ENCODE results near the gene B3GNT4. TPM values are rescaled to one million over a fixed set of nuclear protein-coding genes. Genes with fewer than 3 reads are reported as not detected.
"Not testable (repeated sequence)": the region's sequence is repeated elsewhere in the genome, so short reads cannot be mapped to it uniquely, and the experiment has no call there.

B3GNT4 gene
- total and polyA plus RNA-seq, 4 experiments from 2014 or later: 0.10 to 1.4 (median 0.93) TPM; not detected in 1

DNA sequence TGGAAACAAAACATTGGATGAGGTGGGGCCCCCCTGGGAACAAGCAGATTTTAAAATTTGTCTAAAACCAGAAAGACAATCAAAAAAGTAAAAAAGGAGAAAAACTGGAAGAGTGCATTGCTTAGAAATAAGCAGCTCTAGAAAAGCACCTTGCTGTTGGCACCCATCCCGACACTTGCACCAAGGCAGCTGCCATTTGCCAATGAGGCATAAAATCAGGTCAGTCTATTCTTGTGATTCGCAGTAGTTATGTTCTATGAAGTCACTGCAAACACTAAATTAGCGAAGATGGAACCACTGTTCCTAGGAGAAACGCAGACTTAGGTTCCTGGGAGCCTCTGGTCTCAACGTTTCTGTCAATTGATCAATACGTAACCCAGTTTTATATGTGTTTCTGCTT is 46.5 kb downstream of the B3GNT4 start:
- CTCF ChIA-PET (ENCODE audit: partially characterized antibody): interaction anchor here (2.1 kb wide), 1 partner anchor 16 kb away, joined by 6 read pairs; the partner anchor contains the start of gene VPS33A
- H3K27me3 Mint-ChIP-seq: no peaks in the 10 kb centered on the region
- no peaks in the 10 kb centered on the region for H3K27me3 ChIP-seq (ENCODE audit: insufficient read depth, low read length)
- H3K9me3 ChIP-seq (ENCODE audit: control insufficient read depth in 1 of 2, low read length in 2 of 2): no peaks in the 10 kb centered on the region
- no peak overlapping the region for H3K4me3 ChIP-seq (ENCODE audit: low read length in 2 of 2)
- H3K27ac Mint-ChIP-seq: peak overlapping the region in 3 of 7 donors; percentile 43 to 75 (median 57)
- no peak overlapping the region for H3K4me3 Mint-ChIP-seq
- H3K36me3 Mint-ChIP-seq: peaks cover 28 to 41% of the 10 kb centered on the region in 2 donors
- peaks cover 10% of the 10 kb centered on the region for H3K4me1 ChIP-seq (ENCODE audit: insufficient read depth, low read length)
- no peak overlapping the region for H3K27ac ChIP-seq (ENCODE audit: low read depth, low read length)
- H3K4me1 Mint-ChIP-seq: peaks cover 7 to 13% (median 10%) of the 10 kb centered on the region in 4 donors
- intact Hi-C loops (cut with micrococcal nuclease): no loop called here
- POLR2A ChIA-PET (ENCODE audit: partially characterized antibody): interaction anchor here (1.0 to 1.4 kb wide), 2 partner anchors 16 kb away, joined by 3 read pairs; no protein-coding TSS in a partner anchor
- H3K9me3 Mint-ChIP-seq: no peaks in the 10 kb centered on the region
- DNase-seq: no peak
- peaks cover 30% of the 10 kb centered on the region for H3K36me3 ChIP-seq (ENCODE audit: insufficient read depth, low read length)

- no peak overlapping the region for H3K4me3 ChIP-seq (ENCODE audit: low read length in 2 of 2)
- H3K27me3 ChIP-seq (ENCODE audit: insufficient read depth, low read length): no peaks in the 10 kb centered on the region
- peaks cover 30% of the 10 kb centered on the region for H3K36me3 ChIP-seq (ENCODE audit: insufficient read depth, low read length)
- intact Hi-C loops (cut with micrococcal nuclease): no loop called here
- Mint-ChIP-seq H3K27me3 (no peaks in the 10 kb centered on the region), H3K36me3 (peaks cover 29 to 43% of the 10 kb centered on the region in 2 donors), H3K4me3 (no peak overlapping the region), H3K4me1 (peaks cover 5 to 11% (median 10%) of the 10 kb centered on the region in 4 donors), H3K27ac (no peak overlapping the region), H3K9me3 (no peaks in the 10 kb centered on the region)
- no peaks in the 10 kb centered on the region for H3K9me3 ChIP-seq (ENCODE audit: control insufficient read depth in 1 of 2, low read length in 2 of 2)
- H3K27ac ChIP-seq (ENCODE audit: low read depth, low read length): no peak overlapping the region
- CTCF ChIA-PET (ENCODE audit: partially characterized antibody): no interaction called here
- POLR2A ChIA-PET (ENCODE audit: partially characterized antibody): interaction anchor here (0.7 to 1.0 kb wide), 2 partner anchors 10 to 15 kb away, joined by 3 read pairs; no protein-coding TSS in a partner anchor
- H3K4me1 ChIP-seq (ENCODE audit: insufficient read depth, low read length): peaks cover 6% of the 10 kb centered on the region
- DNase-seq: no peak
Measured at GRCh38 chr12:122250536-122250935, 47.0 kb downstream of the B3GNT4 start.

- H3K27ac ChIP-seq (ENCODE audit: low read depth, low read length); H3K4me1 ChIP-seq (ENCODE audit: insufficient read depth, low read length); H3K4me3 ChIP-seq (ENCODE audit: low read length in 2 of 2); H3K9me3 Mint-ChIP-seq; H3K9me3 ChIP-seq (ENCODE audit: control insufficient read depth in 1 of 2, low read length in 2 of 2); H3K4me3 Mint-ChIP-seq; DNase-seq; H3K27me3 Mint-ChIP-seq; H3K27me3 ChIP-seq (ENCODE audit: insufficient read depth, low read length); intact Hi-C loops (cut with micrococcal nuclease): not testable (repeated sequence)
- peaks cover 16 to 37% (median 20%) of the 10 kb centered on the region in 4 donors for H3K4me1 Mint-ChIP-seq
- H3K36me3 Mint-ChIP-seq: peaks cover 46 to 67% of the 10 kb centered on the region in 2 donors
- H3K27ac Mint-ChIP-seq: peak overlapping the region in 4 of 7 donors; percentile 17 to 78 (median 66)
- ChIA-PET CTCF (ENCODE audit: partially characterized antibody) (interaction anchor here (1.2 to 1.5 kb wide), 2 partner anchors 14 to 27 kb away, joined by 3 read pairs; no protein-coding TSS in a partner anchor), POLR2A (ENCODE audit: partially characterized antibody) (interaction anchor here (5.2 kb wide), 1 partner anchor 13 kb away, joined by 31 read pairs; no protein-coding TSS in a partner anchor)
- H3K36me3 ChIP-seq (ENCODE audit: insufficient read depth, low read length): peaks cover 14% of the 10 kb centered on the region
Measured at GRCh38 chr12:122258462-122258861, 55.0 kb downstream of the B3GNT4 start.

Other genes with a start within 250 kb of the B3GNT4 start
- gene BCL7A, start 181.8 kb upstream of the B3GNT4 start, total RNA-seq: 1 to 10 TPM; 3.0 to 3.7 TPM
- 1 to 10 TPM; 1.5 to 2.5 TPM for gene BCL7A, start 181.8 kb upstream of the B3GNT4 start, polyA plus RNA-seq
- gene MLXIP, start 125.0 kb upstream of the B3GNT4 start, total RNA-seq: 10 to 100 TPM; 79.5 to 88.1 TPM
- gene MLXIP, start 125.0 kb upstream of the B3GNT4 start, polyA plus RNA-seq: 10 to 100 TPM in 1 of 2 donors, 1 to 10 TPM in 1; 2.7 to 23.8 TPM
- not detected for gene IL31, start 29.5 kb upstream of the B3GNT4 start, total RNA-seq
- not detected for gene IL31, start 29.5 kb upstream of the B3GNT4 start, polyA plus RNA-seq
- gene LRRC43, start 20.6 kb upstream of the B3GNT4 start, total RNA-seq: not detected
- not detected for gene LRRC43, start 20.6 kb upstream of the B3GNT4 start, polyA plus RNA-seq
- gene DIABLO, start 22.3 kb downstream of the B3GNT4 start, total RNA-seq: 10 to 100 TPM; 40.0 to 44.1 TPM
- 10 to 100 TPM; 61.7 to 62.0 TPM for gene DIABLO, start 22.3 kb downstream of the B3GNT4 start, polyA plus RNA-seq
- gene VPS33A, start 62.8 kb downstream of the B3GNT4 start, total RNA-seq: 10 to 100 TPM; 40.5 to 42.6 TPM
- 10 to 100 TPM; 33.2 to 39.1 TPM for gene VPS33A, start 62.8 kb downstream of the B3GNT4 start, polyA plus RNA-seq
- 10 to 100 TPM; 63.5 to 65.7 TPM for gene CLIP1, start 219.0 kb downstream of the B3GNT4 start, total RNA-seq
- 10 to 100 TPM in 1 of 2 donors, 1 to 10 TPM in 1; 5.9 to 34.7 TPM for gene CLIP1, start 219.0 kb downstream of the B3GNT4 start, polyA plus RNA-seq